ENCODE data around the gene PPP1R26. TPM values are rescaled to one million over a fixed set of nuclear protein-coding genes. Genes with fewer than 3 reads are reported as not detected.

Gene PPP1R26
- total and polyA plus RNA-seq, 2 experiments from 2014 or later = 10.7 to 49.8 TPM

- TF ChIP-seq, protein P1, sequence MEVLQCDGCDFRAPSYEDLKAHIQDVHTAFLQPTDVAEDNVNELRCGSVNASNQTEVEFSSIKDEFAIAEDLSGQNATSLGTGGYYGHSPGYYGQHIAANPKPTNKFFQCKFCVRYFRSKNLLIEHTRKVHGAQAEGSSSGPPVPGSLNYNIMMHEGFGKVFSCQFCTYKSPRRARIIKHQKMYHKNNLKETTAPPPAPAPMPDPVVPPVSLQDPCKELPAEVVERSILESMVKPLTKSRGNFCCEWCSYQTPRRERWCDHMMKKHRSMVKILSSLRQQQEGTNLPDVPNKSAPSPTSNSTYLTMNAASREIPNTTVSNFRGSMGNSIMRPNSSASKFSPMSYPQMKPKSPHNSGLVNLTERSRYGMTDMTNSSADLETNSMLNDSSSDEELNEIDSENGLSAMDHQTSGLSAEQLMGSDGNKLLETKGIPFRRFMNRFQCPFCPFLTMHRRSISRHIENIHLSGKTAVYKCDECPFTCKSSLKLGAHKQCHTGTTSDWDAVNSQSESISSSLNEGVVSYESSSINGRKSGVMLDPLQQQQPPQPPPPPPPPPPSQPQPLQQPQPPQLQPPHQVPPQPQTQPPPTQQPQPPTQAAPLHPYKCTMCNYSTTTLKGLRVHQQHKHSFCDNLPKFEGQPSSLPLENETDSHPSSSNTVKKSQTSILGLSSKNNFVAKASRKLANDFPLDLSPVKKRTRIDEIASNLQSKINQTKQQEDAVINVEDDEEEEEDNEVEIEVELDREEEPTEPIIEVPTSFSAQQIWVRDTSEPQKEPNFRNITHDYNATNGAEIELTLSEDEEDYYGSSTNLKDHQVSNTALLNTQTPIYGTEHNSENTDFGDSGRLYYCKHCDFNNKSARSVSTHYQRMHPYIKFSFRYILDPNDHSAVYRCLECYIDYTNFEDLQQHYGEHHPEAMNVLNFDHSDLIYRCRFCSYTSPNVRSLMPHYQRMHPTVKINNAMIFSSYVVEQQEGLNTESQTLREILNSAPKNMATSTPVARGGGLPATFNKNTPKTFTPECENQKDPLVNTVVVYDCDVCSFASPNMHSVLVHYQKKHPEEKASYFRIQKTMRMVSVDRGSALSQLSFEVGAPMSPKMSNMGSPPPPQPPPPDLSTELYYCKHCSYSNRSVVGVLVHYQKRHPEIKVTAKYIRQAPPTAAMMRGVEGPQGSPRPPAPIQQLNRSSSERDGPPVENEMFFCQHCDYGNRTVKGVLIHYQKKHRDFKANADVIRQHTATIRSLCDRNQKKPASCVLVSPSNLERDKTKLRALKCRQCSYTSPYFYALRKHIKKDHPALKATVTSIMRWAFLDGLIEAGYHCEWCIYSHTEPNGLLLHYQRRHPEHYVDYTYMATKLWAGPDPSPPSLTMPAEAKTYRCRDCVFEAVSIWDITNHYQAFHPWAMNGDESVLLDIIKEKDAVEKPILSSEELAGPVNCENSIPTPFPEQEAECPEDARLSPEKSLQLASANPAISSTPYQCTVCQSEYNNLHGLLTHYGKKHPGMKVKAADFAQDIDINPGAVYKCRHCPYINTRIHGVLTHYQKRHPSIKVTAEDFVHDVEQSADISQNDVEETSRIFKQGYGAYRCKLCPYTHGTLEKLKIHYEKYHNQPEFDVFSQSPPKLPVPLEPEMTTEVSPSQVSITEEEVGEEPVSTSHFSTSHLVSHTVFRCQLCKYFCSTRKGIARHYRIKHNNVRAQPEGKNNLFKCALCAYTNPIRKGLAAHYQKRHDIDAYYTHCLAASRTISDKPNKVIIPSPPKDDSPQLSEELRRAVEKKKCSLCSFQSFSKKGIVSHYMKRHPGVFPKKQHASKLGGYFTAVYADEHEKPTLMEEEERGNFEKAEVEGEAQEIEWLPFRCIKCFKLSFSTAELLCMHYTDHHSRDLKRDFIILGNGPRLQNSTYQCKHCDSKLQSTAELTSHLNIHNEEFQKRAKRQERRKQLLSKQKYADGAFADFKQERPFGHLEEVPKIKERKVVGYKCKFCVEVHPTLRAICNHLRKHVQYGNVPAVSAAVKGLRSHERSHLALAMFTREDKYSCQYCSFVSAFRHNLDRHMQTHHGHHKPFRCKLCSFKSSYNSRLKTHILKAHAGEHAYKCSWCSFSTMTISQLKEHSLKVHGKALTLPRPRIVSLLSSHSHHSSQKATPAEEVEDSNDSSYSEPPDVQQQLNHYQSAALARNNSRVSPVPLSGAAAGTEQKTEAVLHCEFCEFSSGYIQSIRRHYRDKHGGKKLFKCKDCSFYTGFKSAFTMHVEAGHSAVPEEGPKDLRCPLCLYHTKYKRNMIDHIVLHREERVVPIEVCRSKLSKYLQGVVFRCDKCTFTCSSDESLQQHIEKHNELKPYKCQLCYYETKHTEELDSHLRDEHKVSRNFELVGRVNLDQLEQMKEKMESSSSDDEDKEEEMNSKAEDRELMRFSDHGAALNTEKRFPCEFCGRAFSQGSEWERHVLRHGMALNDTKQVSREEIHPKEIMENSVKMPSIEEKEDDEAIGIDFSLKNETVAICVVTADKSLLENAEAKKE (CRISPR knock-in tag; IDR thresholded peaks at IDR 0.05) = no peak
- TF ChIP-seq EZH2phosphoT487 (IDR thresholded peaks at IDR 0.05; ENCODE audit: unreplicated experiment) = no peak
- no peak for TF ChIP-seq ETS1 (IDR thresholded peaks at IDR 0.05)
- TF ChIP-seq CREB1 (CRISPR knock-in tag; IDR thresholded peaks at IDR 0.05; ENCODE audit: low read depth) = no peak
- TF ChIP-seq STAT1 (IDR thresholded peaks at IDR 0.05; ENCODE audit: unreplicated experiment) = no peak
- no peak for TF ChIP-seq POLR2AphosphoS5 (IDR thresholded peaks at IDR 0.05; ENCODE audit: low read depth)
Observed at GRCh38 chr9:135490980-135491464, 11.4 kb downstream of the PPP1R26 start (continued).

DNA sequence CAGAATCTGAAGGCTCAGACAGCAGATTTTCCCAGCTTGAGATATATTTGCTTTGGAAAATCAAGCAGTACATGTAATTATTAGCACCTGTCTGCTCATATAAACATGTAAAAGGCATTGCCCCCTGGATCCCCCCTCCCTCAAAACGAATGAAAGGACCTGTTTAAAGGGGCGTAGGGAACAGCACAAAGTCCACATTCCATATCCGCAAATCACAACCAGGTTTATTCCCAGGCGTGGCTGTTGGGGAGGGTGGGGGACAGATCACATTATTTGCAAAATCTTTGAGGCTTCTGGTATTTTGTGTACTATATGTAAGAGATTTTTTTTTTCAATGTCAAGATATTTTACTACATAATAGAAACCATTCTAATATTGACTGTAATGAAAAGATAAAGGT is 12.2 kb downstream of the PPP1R26 start:
- H3K79me2 ChIP-seq (replicated peaks; ENCODE audit: insufficient read depth) = no peaks in the 10 kb centered on the region
- Mint-ChIP-seq H3K36me3 (ENCODE audit: low read depth) (peaks cover 12% of the 10 kb centered on the region), H3K27ac (no peak overlapping the region), H3K27me3 (ENCODE audit: insufficient read depth, low read depth, poor library complexity) (peaks cover 6% of the 10 kb centered on the region), H3K4me3 (no peak overlapping the region), H3K4me1 (no peaks in the 10 kb centered on the region; the same call in 1 of the 3 replicates), H3K9me3 (no peaks in the 10 kb centered on the region)
- H3K27ac ChIP-seq (ENCODE audit: low read depth) = no peak overlapping the region
- H3K36me3 ChIP-seq (ENCODE audit: insufficient read depth) = no peaks in the 10 kb centered on the region
- H3K4me2 ChIP-seq = no peak overlapping the region
- no peak for ATAC-seq
- DNase-seq (ENCODE audit: low spot score) = no peak
- H3F3A ChIP-seq (replicated peaks; ENCODE audit: low read depth) = no peaks in the 10 kb centered on the region
- H3K4me1 ChIP-seq (ENCODE audit: insufficient read depth) = no peaks in the 10 kb centered on the region
- H3K9me2 ChIP-seq (ENCODE audit: insufficient read depth) = no peaks in the 10 kb centered on the region
- H2AFZ ChIP-seq = no peak overlapping the region
- no peaks in the 10 kb centered on the region; the same call in none of the 2 replicates for H4K20me1 ChIP-seq (replicated peaks; ENCODE audit: insufficient read depth)
- no peaks in the 10 kb centered on the region for H3K27me3 ChIP-seq (ENCODE audit: insufficient read depth)
- no peak overlapping the region for H3K4me3 ChIP-seq
- TF ChIP-seq POLR2AphosphoS5 (IDR thresholded peaks at IDR 0.05; ENCODE audit: low read depth) = no peak
- TF ChIP-seq CREB1 (CRISPR knock-in tag; IDR thresholded peaks at IDR 0.05; ENCODE audit: low read depth) = no peak
- TF ChIP-seq ZNF114 (CRISPR knock-in tag; IDR thresholded peaks at IDR 0.05) = no peak
- TF ChIP-seq, protein P1 (CRISPR knock-in tag; IDR thresholded peaks at IDR 0.05) = no peak

All from GM23338 (cell line).